GM13977 (cell line): ENCODE data around the gene SCFD2.

Source experiments
- DNase-seq: peaks from one replicate; pipeline ENCODE4 v3.0.0; 2012; ENCODE audit warnings: low spot score
- in situ Hi-C: fragments of 300-500 bp; cut with MboI; formaldehyde crosslinking; loops from one replicate; pipeline ENCODE4 v1.12.0; 2022; ENCODE audit warnings: low sequenced_read_pairs, low pct_unique_long_range_greater_than_20kb, mixed read lengths, inconsistent platforms; ENCODE audit not compliant: unreplicated experiment
- TF ChIP-seq, protein P1 (sequence below): IDR thresholded peaks from 2 replicates; pipeline ENCODE4 v1.5.1; 2012; ENCODE audit warnings: mild to moderate bottlenecking, control low read depth; ENCODE audit not compliant: insufficient read depth; ENCODE audit errors: extremely low read depth, missing control alignments

The SCFD2 gene

DNA sequence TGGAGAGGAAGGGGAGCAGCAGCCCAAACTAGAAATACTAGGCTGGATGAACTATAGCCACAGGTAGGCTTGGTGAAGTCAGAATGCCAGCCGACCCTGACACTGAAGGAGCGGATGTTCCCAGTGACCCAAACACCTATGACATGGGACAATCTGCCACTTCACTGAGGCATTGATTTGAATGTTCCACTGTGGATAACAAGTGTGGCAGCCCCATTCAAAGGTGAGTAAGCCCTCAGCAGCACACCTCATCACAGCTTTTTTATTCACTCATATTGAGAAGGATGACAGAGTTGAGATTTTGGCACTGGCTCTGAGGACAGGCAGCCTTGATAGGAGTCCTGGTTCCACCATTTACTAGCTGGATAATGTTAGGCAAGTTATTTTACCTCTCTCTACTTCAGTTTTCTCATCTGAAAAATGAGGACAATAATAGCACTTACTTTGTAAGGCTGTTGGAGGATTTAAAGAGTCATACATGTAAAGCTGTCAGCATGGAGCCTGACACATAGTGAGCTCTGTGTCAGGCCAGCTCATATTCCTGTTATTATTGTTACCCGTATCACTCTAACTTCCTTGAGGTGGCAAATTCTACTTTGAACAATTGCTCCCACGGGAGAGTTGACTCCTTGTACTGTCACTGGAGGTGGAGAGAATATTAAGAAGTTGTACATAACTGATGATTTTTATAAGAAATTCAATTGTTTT is 389.2 kb downstream of the SCFD2 start:
- DNase-seq, result no peak
- in situ Hi-C loops, result loop anchor here (25.0 kb wide), 1 partner anchor 414 kb away; no protein-coding TSS in a partner anchor
- TF ChIP-seq, protein P1, sequence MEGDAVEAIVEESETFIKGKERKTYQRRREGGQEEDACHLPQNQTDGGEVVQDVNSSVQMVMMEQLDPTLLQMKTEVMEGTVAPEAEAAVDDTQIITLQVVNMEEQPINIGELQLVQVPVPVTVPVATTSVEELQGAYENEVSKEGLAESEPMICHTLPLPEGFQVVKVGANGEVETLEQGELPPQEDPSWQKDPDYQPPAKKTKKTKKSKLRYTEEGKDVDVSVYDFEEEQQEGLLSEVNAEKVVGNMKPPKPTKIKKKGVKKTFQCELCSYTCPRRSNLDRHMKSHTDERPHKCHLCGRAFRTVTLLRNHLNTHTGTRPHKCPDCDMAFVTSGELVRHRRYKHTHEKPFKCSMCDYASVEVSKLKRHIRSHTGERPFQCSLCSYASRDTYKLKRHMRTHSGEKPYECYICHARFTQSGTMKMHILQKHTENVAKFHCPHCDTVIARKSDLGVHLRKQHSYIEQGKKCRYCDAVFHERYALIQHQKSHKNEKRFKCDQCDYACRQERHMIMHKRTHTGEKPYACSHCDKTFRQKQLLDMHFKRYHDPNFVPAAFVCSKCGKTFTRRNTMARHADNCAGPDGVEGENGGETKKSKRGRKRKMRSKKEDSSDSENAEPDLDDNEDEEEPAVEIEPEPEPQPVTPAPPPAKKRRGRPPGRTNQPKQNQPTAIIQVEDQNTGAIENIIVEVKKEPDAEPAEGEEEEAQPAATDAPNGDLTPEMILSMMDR, result no peak

DNA sequence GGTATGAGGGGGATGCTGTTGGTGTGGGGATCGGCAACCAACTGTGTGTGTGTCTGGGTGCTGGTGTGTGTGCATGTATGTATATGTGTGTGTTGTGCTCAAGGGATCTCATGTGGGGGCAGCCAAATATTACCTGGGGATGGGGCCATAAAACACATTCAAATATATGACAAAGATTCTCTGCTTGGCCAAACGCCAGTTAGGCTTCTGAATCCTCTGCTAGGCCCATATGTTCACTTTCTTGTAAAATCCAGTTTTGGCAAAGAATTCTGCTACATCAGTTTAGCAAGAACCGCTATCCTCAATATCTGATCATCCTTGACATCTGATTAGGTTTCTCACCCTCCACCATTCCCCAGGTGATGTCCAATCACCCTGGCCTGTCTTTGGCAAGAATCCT is 397.2 kb downstream of the SCFD2 start:
- no peak for DNase-seq
- TF ChIP-seq, protein P1, result no peak
- in situ Hi-C loops, result no loop called here

DNA sequence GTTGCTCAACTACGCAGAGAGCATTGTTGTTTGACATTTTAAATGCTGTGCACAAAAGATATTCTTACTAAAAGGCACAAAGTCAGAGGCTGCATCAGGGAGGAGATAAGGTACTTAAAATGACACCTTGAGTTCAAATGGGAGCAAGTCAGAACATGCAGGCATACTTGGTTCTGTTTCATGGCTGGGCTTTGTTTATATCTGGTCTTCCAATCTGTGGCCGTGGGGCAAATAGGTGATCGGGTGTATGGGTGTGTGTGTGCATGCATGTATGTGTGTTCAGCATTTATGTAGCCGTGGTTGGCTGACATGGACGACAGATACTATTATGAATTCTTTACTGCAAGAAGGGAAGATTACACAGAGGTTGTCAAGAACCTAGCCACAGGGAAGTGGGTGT is 397.6 kb downstream of the SCFD2 start:
- TF ChIP-seq, protein P1, result no peak
- no peak for DNase-seq
- in situ Hi-C loops, result no loop called here

DNA sequence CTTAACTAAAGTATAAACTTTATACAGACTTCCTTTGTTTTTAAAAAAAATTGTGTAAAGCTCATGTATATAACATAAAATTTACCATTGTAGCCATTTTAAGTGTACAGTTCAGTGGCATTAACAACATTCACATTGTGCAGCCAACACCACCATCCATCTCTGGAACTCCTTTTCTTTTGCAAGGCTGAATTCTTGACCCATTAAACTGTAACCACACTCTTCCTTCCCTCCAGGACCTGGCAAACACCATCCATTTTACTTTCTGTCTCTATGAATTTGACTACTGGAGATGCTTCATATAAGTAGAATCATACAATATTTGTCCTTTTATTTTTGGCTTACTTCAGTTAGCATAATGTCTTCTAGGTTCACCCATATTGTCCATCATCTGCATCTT is 399.1 kb downstream of the SCFD2 start:
- no peak for DNase-seq
- in situ Hi-C loops, result no loop called here
- TF ChIP-seq, protein P1, result no peak

DNA sequence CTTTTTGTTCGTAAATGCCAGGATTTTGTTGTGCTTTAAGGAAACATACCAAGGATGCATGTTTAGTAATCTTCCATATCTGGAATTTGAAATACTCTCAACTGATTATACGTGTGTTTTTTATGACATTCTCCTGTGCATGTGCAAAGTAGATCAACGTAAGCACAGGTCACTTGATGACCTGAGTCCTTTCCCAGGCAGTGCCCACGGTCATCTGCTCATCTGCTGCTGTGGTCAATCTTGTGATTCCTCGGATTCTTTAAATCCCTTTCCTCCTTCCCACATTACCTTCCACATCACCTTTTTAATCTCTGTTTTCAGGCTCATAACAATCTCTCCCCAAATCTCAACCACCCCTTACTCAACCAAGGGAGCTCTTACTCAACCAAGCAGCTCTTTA is 399.7 kb downstream of the SCFD2 start:
- DNase-seq, result no peak
- in situ Hi-C loops, result no loop called here
- TF ChIP-seq, protein P1, result no peak

DNA sequence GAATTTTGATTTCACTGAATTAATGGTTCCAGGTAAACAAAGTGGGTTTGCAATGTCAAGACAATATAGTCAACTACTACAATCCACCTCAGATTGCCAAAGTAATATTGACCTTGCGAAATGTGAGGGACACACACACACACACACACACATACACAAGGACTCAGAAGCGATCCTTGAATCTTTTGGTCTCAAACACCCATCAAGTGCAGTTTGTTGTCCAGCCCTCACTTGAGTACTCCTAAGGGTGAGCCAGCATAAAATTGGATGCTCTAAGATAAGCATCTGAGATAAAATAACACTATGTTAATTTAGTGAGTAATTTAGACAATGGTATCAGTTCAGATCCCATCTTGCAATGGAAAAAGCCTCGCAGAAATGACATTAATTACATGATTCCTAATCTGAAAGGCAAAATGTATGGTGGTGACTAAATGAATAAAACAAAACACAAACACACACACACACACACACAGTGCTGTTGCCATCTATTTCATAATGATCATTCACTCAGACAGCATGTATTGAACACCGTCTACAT is 401.2 kb downstream of the SCFD2 start:
- in situ Hi-C loops, result no loop called here
- TF ChIP-seq, protein P1, result no peak
- DNase-seq, result no peak

DNA sequence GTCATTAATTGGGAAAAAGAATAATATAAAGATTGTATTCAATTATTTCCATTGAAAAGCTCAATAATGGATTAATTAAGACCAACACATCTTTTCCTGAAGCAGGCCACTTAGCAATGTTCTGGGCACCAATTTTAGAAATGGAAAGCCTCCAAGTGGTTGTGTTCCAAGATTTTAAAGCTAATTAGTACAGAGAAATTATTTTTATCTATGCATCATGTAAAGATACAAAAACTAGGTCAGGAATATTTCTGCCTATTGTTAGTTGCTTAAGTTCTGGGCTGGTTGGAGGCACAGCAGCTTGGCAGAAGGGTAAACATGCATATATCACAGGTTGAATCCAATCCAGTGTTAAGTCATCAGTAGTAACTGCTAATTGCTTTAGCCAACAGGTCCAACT is 401.9 kb downstream of the SCFD2 start:
- DNase-seq, result no peak
- TF ChIP-seq, protein P1, result no peak
- in situ Hi-C loops, result no loop called here
